HG02610 (cell line): ENCODE data around the gene OR51B6.
"Not testable (repeated sequence)": the region's sequence is repeated elsewhere in the genome, so short reads cannot be mapped to it uniquely, and the experiment has no call there.

Experiments
- ATAC-seq: cut with Tn5 transposase; IDR thresholded peaks from one replicate; pipeline ENCODE4 v1.9.1; 2021; ENCODE audit warnings: mild to moderate bottlenecking, moderate library complexity; ENCODE audit not compliant: unreplicated experiment

The OR51B6 gene, protein sequence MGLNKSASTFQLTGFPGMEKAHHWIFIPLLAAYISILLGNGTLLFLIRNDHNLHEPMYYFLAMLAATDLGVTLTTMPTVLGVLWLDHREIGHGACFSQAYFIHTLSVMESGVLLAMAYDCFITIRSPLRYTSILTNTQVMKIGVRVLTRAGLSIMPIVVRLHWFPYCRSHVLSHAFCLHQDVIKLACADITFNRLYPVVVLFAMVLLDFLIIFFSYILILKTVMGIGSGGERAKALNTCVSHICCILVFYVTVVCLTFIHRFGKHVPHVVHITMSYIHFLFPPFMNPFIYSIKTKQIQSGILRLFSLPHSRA

GRCh38 chr11:5351208-5351607, at the start of gene OR51B6:
Gene OR51B6 (plus strand): TSS chr11:5351508. CDS start chr11:5351508, 0 bp downstream.
- no peak for ATAC-seq

GRCh38 chr11:5301846-5302245, 49.5 kb upstream of the OR51B6 start, which contains the start of gene OR51B4:
Gene OR51B4 (minus strand): TSS chr11:5301946. CDS start chr11:5301946, 0 bp downstream.
- no peak for ATAC-seq

GRCh38 chr11:5303626-5304025, 47.7 kb upstream of the OR51B6 start:
- ATAC-seq: no peak

DNA sequence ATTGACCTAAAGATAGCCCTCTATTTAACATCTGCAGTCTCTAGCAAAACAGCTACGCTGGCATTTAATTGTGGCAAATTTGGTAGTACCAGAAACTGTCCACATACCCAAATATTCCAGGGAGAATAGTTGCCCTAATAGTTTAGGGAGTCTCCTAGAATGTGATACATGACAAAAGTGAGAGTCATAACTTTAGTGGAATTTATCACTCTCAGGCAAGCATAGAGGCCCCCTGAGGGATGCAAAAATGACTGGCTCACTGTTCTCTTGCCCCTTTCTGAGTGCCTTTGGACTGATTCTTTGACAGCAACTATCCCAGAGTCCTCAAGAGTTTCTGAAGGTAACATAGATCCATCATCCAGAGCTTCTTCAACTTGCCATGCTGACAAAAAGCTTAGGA, 47.3 kb upstream of the OR51B6 start:
- ATAC-seq: no peak

DNA sequence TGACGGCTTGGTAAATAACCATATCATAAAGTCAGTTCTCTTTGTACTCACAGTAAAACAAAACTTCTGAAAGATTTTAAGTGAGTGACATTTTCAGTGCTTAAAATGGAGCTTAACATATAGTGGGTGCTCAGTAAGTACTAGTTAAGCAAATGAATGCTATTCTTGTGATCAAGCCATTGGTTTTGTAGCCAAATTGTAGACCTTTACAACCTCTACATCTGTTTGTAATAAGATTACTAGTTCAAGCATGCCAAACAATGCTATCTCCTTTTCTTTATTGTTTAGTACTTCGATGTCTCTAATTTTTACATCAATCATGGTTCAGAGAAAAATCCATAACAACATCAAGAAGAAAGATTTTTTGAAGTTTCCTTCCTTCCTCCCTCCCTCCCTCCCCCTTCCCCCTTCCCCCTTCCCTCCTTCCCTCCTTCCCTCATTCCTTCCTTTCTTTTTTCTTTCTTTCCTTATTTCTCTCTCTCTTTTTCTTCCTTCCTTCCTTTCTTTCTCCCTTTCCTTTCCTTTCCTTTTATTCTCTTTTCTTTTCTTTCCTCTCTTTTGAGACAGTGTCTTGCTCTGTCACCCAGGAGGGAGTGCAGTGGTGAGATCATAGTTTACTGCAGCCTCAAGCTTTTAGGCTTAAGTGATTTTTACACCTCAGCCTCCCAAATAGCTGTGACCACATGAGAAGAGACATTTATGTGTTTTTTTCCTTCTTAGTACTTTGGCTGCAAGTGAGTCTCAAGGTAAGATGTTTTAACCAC, 43.9 kb upstream of the OR51B6 start:
- ATAC-seq: no peak

DNA sequence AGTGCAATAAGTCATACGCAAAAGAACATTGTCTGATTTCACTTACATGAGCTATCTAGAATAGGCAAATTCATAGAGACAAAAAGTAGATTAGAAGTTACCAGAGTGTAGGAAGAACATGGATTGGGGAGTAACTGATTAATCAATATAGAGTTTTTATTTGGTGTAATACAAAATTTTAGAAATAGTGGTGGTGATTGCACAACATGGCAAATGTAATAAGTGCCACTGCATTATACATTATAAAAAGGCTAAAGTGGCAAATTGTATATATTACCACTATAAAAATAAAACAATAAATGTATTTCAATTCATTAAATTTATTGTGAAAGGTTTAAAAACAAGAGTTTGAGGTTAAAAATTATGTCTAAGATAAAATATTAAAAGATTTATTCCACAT, 40.9 kb upstream of the OR51B6 start:
- no peak for ATAC-seq

DNA sequence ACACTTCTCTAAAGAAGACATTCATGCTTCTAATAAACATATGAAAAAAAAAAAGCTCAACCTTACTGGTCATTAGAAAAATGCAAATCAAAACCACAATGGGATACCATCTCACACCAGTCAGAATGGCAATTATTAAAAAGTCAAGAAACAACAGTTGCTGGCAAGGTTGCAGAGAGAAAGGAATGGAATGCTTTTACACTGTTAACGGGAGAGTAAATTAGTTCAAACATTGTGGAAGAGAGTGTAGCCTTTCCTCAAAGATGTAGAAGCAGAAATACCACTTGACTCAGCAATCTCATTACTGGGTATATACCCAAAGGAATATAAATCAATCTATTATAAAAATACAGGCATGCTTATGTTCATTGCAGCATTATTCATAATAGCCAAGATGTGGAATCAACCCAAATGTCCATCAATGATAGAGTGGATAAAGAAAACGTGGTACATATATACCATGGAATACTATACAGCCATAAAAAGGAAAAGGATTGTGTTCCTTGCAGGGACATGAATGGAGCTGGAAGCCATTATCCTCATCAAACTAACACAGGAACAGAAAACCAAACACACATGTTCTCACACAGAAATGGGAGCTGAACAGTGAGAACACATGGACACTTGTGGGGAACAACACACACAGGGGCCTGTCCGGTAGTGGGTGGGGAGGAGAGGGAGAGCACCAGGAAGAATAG, 37.8 kb upstream of the OR51B6 start:
- not testable (repeated sequence) for ATAC-seq

- no peak for ATAC-seq
Measured at GRCh38 chr11:5317292-5317691, 34.0 kb upstream of the OR51B6 start.

- ATAC-seq: no peak
Measured at GRCh38 chr11:5324197-5324596, 27.1 kb upstream of the OR51B6 start, which contains the start of gene OR51B2. Gene OR51B2 (minus strand): TSS chr11:5324297. CDS start chr11:5324297, 0 bp downstream.

- ATAC-seq: no peak
Measured at GRCh38 chr11:5335170-5335569, 16.1 kb upstream of the OR51B6 start.

DNA sequence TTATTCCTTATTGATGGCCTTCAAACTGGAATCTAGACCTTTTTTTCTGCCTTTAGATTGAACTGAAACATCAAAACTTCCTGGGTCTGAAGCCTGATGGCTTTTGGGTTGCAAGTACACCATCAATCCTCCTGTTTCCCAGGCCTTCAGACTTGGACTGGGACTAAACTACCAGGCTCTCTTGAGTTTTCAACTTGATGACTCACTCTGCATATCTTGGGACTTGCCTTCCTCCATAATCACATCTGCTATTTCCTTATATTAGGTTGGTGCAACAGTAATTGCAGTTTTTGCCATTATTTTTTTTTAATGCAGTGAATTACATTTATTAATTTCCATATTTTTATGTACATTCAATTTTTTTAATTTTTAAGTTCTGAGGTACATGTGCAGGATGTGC, 15.0 kb upstream of the OR51B6 start:
- ATAC-seq: no peak

DNA sequence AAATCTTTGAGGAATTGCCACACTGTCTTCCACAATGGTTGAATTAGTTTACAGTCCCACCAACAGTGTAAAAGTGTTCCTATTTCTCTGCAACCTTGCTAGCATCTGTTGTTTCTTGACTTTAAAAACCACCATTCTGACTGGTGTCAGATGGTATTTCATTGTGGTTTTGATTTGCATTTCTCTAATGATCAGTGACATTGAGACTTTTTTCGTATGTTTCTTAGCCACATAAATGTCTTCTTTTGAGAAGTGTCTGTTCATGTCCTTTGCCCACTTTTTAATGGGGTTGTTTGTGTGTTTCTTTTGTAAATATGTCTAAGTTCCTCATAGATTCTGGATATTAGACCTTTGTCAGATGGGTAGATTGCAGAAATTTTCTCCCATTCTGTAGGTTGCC, 14.1 kb upstream of the OR51B6 start:
- ATAC-seq: not testable (repeated sequence)

DNA sequence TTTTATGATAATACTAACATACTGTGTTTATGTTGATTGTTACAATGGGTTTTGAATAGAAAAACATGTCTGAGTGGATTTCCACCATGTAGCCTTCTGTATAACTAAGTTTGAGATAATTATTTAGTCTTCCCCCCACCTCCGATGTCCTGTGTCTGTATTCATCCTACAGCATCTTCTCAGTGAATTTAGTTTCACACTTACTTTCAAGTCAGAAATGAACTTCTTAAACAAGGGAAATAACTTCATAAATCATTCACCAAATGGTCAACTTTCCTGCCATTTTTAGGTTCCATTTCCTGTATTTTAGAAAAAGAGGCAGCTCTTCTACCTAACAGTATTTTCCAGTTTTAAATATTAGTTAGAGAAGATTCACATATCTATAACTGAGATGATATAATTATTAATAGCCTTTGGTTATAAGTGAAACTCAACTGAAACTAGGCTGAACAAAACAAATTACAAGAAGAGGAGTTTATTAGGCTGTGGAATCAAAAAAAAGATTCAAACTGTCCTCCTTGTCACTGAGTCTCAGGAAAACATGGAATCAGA, 11.5 kb upstream of the OR51B6 start:
- peak; percentile 39 for ATAC-seq

DNA sequence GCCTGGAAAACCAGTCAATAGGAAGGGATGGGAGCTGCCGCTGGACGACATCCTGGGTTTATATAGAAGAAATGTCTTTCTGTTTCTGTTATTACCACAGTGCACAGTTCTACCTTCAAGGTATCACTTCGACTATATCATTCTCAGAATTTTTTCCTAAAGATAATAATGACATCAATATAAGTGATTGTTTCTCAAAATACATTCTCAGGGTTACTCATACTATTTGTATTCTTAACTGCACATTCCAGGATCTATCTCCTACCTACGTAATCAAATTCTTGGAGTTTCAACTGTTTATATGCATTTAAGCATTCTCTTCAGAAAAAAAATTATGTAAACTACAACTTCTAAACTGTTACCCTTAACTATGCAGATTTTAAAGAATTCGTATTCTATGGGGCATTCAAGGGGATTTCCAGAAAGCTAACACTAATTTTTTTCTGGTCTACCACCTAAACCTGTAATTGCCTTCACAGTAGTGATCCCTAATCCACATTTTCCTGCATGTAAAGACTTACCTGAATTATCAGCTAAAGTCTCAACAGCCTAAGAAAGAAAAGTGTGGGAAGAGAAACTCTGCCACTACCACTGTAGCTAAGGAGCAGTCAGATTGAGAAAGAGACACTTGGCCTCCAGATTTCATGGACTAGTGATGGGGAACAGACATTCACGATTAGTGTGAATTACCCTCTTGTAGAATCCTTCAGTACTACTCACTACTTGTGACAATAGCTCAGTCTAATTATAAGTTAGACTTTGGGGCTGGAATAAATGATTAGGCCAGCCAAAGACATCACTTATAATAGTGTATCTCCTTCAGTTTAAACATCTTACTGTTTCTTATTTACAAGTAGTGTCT, 7.6 kb upstream of the OR51B6 start, which contains the start of gene OR51B5:
OR51B5 (minus strand) TSS at position 51 of the 862 bp plus-strand sequence; CDS start at position 51, 0 bp downstream.
- no peak for ATAC-seq

- no peak for ATAC-seq
Measured at GRCh38 chr11:5345831-5346230, 5.5 kb upstream of the OR51B6 start.

DNA sequence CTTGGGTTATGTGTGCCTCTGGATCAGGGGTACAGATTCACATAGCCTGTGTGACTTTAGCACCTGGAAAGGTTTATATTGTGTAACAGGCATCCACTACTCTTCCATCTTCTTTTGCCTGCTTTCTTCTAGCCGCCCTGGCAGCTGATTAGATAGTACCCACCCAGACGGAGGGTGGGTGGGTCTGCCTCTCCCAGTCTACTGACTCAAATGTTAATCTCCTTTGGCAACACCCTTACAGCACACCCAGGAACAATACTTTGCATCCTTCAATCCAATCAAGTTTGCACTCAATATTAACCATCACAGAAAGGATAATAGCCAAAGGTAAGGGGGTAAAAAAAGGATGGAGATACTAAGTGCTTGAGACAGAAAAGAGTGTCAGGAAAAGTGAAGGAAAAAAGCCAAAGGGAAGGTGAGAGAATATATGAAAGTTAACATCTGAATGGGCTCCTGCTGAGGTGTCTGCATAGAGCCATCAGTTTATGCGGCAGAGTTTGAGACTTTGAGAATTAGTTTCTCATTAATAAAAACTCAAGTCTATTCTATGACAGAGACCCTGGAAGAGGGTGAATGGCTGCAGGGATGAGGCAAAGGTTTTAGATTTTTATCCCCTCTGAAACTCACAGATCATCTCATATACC, 2.6 kb upstream of the OR51B6 start:
- ATAC-seq: no peak

GRCh38 chr11:5349550-5349949, 1.8 kb upstream of the OR51B6 start:
- ATAC-seq: no peak

DNA sequence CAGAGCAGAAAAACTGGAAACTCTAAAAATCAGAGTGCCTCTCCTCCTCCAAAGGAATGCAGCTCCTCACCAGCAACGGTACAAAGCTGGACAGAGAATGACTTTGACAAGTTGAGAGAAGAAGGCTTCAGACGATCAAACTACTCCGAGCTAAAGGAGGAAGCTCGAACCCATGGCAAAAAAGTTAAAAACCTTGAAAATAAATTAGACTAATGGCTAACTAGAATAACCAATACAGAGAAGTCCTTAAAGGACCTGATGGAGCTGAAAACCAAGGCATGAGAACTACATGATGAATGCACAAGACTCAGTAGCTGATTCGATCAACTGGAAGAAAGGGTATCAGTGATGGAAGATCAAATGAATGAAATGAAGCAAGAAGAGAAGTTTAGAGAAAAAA, 4.7 kb downstream of the OR51B6 start:
- ATAC-seq: not testable (repeated sequence)

GRCh38 chr11:5362017-5362625, 10.8 kb downstream of the OR51B6 start:
- ATAC-seq: no peak
